ENCODE results near the gene TRIM29.
A peak's percentile ranks its signal among the peaks of the same experiment; 100 is the strongest.

Gene TRIM29

GRCh38 chr11:120168108-120168959, 30.4 kb upstream of the TRIM29 start:
- peak overlapping the region; percentile 83 for H3K9ac ChIP-seq (ENCODE audit: low read depth, low read length, poor library complexity)
- H3K36me3 ChIP-seq (replicated peaks in 1 of 2; ENCODE audit: control insufficient read depth in 2 of 2, insufficient read depth in 2 of 2, low read length in 2 of 2) = no peaks in the 10 kb centered on the region
- no peaks in the 10 kb centered on the region for H3K79me1 ChIP-seq (ENCODE audit: low read depth, low read length)
- H3K4me2 ChIP-seq (ENCODE audit: insufficient read depth, low read length, poor library complexity, severe bottlenecking) = peak overlapping the region; percentile 92
- no peak for DNase-seq (ENCODE audit: low spot score)
- peaks cover 5 to 7% of the 10 kb centered on the region in 2 donors for H3K4me1 ChIP-seq (ENCODE audit: control insufficient read depth in 2 of 2, insufficient read depth in 1 of 2, low read depth in 1 of 2, low read length in 2 of 2)
- H3K23ac ChIP-seq (ENCODE audit: low read depth, low read length, poor library complexity) = peak overlapping the region; percentile 25
- H4K8ac ChIP-seq (ENCODE audit: low read depth, low read length) = no peak overlapping the region
- peaks cover 0 to 56% (median 45%) of the 10 kb centered on the region in 3 experiments for H3K27me3 ChIP-seq (ENCODE audit: control insufficient read depth in 3 of 3, insufficient read depth in 3 of 3, low read depth in 1 of 3, low read length in 3 of 3)
- peak overlapping the region; percentile 95 for H2AFZ ChIP-seq (ENCODE audit: low read length)
- H2BK15ac ChIP-seq (ENCODE audit: low read length) = no peak overlapping the region
- peak overlapping the region; percentile 96 for H3K18ac ChIP-seq (ENCODE audit: low read length)
- H3K27ac ChIP-seq (replicated peaks; ENCODE audit: low read length) = no peak overlapping the region
- WGBS, 2 donors (ENCODE audit: extremely low coverage in 2 of 2, insufficient read length in 2 of 2, insufficient replicate concordance in 1 of 2) = no CpG with 5 or more reads among the region's 35 CpGs
- no peak overlapping the region for H2BK12ac ChIP-seq (ENCODE audit: low read length)
- no peak overlapping the region for H3K4ac ChIP-seq (ENCODE audit: low read length)
- peak overlapping the region; percentile 43 for H2BK120ac ChIP-seq (ENCODE audit: low read depth, low read length)
- H3K9me3 ChIP-seq (replicated peaks in 1 of 2; ENCODE audit: control insufficient read depth in 2 of 2, insufficient read depth in 1 of 2, low read depth in 1 of 2, low read length in 2 of 2) = peaks cover 0 to 2% of the 10 kb centered on the region in 2 donors
- H4K91ac ChIP-seq (ENCODE audit: low read depth, low read length, poor library complexity) = no peak overlapping the region
- H2BK5ac ChIP-seq (ENCODE audit: low read length) = no peak overlapping the region
- peak overlapping the region; percentile 40 to 74 for H3K4me3 ChIP-seq (ENCODE audit: low read length in 2 of 2)
- no peak overlapping the region for H3K14ac ChIP-seq (ENCODE audit: low read length)
- H2AK5ac ChIP-seq (ENCODE audit: low read depth, low read length) = peak overlapping the region; percentile 29

DNA sequence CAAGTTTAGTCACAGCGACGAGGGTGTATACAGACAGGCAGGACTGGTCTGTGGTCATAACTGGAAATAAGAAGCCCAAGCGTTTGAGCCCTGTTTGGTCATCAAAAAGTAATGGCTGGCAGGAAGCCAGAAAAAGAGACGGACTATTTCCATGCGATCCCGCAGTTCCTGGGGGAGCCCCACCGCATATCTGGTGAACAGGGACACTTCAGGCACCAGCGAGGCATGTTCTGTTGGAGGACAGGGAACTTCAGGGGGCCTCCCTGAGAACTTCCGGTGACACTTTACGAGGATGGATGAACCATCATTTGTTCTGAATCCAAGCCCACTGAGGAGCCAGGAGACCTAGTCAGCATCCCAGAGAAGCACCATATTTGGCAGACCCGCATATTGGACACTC, 29.7 kb upstream of the TRIM29 start:
- H2BK15ac ChIP-seq (ENCODE audit: low read length) = no peak overlapping the region
- H3K4me3 ChIP-seq (ENCODE audit: low read length in 2 of 2) = no peak overlapping the region
- no peak overlapping the region for H3K18ac ChIP-seq (ENCODE audit: low read length)
- H2AK5ac ChIP-seq (ENCODE audit: low read depth, low read length) = no peak overlapping the region
- WGBS, 2 donors (ENCODE audit: extremely low coverage in 2 of 2, insufficient read length in 2 of 2, insufficient replicate concordance in 1 of 2) = no CpG with 5 or more reads among the region's 11 CpGs
- H4K8ac ChIP-seq (ENCODE audit: low read depth, low read length) = no peak overlapping the region
- no peak overlapping the region for H3K9ac ChIP-seq (ENCODE audit: low read depth, low read length, poor library complexity)
- DNase-seq (ENCODE audit: low spot score) = no peak
- H2BK12ac ChIP-seq (ENCODE audit: low read length) = no peak overlapping the region
- H3K23ac ChIP-seq (ENCODE audit: low read depth, low read length, poor library complexity) = no peak overlapping the region
- no peak overlapping the region for H4K91ac ChIP-seq (ENCODE audit: low read depth, low read length, poor library complexity)
- no peaks in the 10 kb centered on the region for H3K79me1 ChIP-seq (ENCODE audit: low read depth, low read length)
- H3K27ac ChIP-seq (replicated peaks; ENCODE audit: low read length) = no peak overlapping the region
- H2BK120ac ChIP-seq (ENCODE audit: low read depth, low read length) = no peak overlapping the region
- no peaks in the 10 kb centered on the region for H3K36me3 ChIP-seq (replicated peaks in 1 of 2; ENCODE audit: control insufficient read depth in 2 of 2, insufficient read depth in 2 of 2, low read length in 2 of 2)
- H3K4me2 ChIP-seq (ENCODE audit: insufficient read depth, low read length, poor library complexity, severe bottlenecking) = no peak overlapping the region
- H3K27me3 ChIP-seq (ENCODE audit: control insufficient read depth in 3 of 3, insufficient read depth in 3 of 3, low read depth in 1 of 3, low read length in 3 of 3) = peaks cover 0 to 56% (median 45%) of the 10 kb centered on the region in 3 experiments
- no peak overlapping the region for H2BK5ac ChIP-seq (ENCODE audit: low read length)
- H2AFZ ChIP-seq (ENCODE audit: low read length) = no peak overlapping the region
- H3K4ac ChIP-seq (ENCODE audit: low read length) = no peak overlapping the region
- H3K9me3 ChIP-seq (replicated peaks in 1 of 2; ENCODE audit: control insufficient read depth in 2 of 2, insufficient read depth in 1 of 2, low read depth in 1 of 2, low read length in 2 of 2) = peaks cover 0 to 2% of the 10 kb centered on the region in 2 donors
- peaks cover 3 to 7% of the 10 kb centered on the region in 2 donors for H3K4me1 ChIP-seq (ENCODE audit: control insufficient read depth in 2 of 2, insufficient read depth in 1 of 2, low read depth in 1 of 2, low read length in 2 of 2)
- no peak overlapping the region for H3K14ac ChIP-seq (ENCODE audit: low read length)

DNA sequence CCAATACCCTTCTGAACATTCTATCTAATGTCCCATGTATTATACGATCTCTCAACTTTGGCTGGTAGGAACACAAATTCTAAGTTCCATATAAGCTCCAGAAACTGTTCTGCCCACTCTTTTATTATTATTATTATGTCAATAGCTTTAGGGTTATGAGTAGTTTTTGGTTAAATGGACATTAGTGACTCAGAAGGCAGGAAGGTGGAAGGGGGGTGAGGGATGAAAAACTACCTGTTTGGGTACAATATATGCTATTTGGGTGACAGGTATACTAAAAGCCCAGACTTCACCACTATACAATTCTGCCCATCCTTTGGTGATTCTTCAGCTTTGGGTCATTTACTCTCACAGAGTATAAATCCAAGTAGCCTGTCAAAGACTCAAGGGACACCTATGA, 22.5 kb upstream of the TRIM29 start:
- no peak overlapping the region for H2AK5ac ChIP-seq (ENCODE audit: low read depth, low read length)

DNA sequence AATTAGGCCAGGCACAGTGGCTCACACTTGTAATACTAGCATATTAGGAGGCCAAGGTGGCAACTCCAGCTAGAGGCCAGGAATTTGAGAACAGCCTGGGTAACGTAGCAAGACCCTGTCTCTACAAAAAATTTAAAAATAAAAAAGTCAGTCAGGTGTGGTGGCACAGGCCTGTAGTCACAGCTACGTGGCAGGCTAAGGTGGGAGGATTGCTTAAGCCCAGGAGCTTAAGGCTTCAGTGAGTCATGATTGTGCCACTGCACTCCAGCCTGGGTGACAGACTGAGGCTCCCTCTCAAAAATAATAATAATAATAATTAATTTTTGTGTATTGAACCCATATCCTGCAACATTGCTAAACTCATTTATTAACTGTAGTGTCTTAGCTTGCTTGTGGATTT, 15.3 kb upstream of the TRIM29 start:
- H2AFZ ChIP-seq (ENCODE audit: low read length) = no peak overlapping the region

More for the DNA sequence above, 22.5 kb upstream of the TRIM29 start:
- Histone ChIP-seq H2BK120ac (ENCODE audit: low read depth, low read length) (no peak overlapping the region), H2BK15ac (ENCODE audit: low read length) (no peak overlapping the region), H3K18ac (ENCODE audit: low read length) (no peak overlapping the region), H3K14ac (ENCODE audit: low read length) (no peak overlapping the region), H3K23ac (ENCODE audit: low read depth, low read length, poor library complexity) (no peak overlapping the region), H3K9me3 (replicated peaks in 1 of 2; ENCODE audit: control insufficient read depth in 2 of 2, insufficient read depth in 1 of 2, low read depth in 1 of 2, low read length in 2 of 2) (peaks cover 0 to 4% of the 10 kb centered on the region in 2 donors), H3K27ac (replicated peaks; ENCODE audit: low read length) (no peak overlapping the region), H2BK12ac (ENCODE audit: low read length) (no peak overlapping the region), H2AFZ (ENCODE audit: low read length) (no peak overlapping the region), H4K8ac (ENCODE audit: low read depth, low read length) (no peak overlapping the region), H4K91ac (ENCODE audit: low read depth, low read length, poor library complexity) (no peak overlapping the region), H3K36me3 (replicated peaks in 1 of 2; ENCODE audit: control insufficient read depth in 2 of 2, insufficient read depth in 2 of 2, low read length in 2 of 2) (no peaks in the 10 kb centered on the region), H3K79me1 (ENCODE audit: low read depth, low read length) (no peaks in the 10 kb centered on the region), H3K4ac (ENCODE audit: low read length) (no peak overlapping the region), H2BK5ac (ENCODE audit: low read length) (no peak overlapping the region), H3K4me2 (ENCODE audit: insufficient read depth, low read length, poor library complexity, severe bottlenecking) (no peak overlapping the region), H3K27me3 (ENCODE audit: control insufficient read depth in 3 of 3, insufficient read depth in 3 of 3, low read depth in 1 of 3, low read length in 3 of 3) (no peaks in the 10 kb centered on the region), H3K4me3 (ENCODE audit: low read length in 2 of 2) (no peak overlapping the region), H3K4me1 (ENCODE audit: control insufficient read depth in 2 of 2, insufficient read depth in 1 of 2, low read depth in 1 of 2, low read length in 2 of 2) (no peaks in the 10 kb centered on the region), H3K9ac (ENCODE audit: low read depth, low read length, poor library complexity) (no peak overlapping the region)
- WGBS, 2 donors (ENCODE audit: extremely low coverage in 2 of 2, insufficient read length in 2 of 2, insufficient replicate concordance in 1 of 2) = no CpG with 5 or more reads among the region's 1 CpG
- no peak for DNase-seq (ENCODE audit: low spot score)

More for the DNA sequence above, 15.3 kb upstream of the TRIM29 start:
- Histone ChIP-seq H3K4ac (ENCODE audit: low read length) (no peak overlapping the region), H2BK12ac (ENCODE audit: low read length) (no peak overlapping the region), H3K4me1 (ENCODE audit: control insufficient read depth in 2 of 2, insufficient read depth in 1 of 2, low read depth in 1 of 2, low read length in 2 of 2) (no peaks in the 10 kb centered on the region), H3K36me3 (replicated peaks in 1 of 2; ENCODE audit: control insufficient read depth in 2 of 2, insufficient read depth in 2 of 2, low read length in 2 of 2) (no peaks in the 10 kb centered on the region), H3K23ac (ENCODE audit: low read depth, low read length, poor library complexity) (no peak overlapping the region), H4K8ac (ENCODE audit: low read depth, low read length) (no peak overlapping the region), H2BK5ac (ENCODE audit: low read length) (no peak overlapping the region), H2BK15ac (ENCODE audit: low read length) (no peak overlapping the region), H2AK5ac (ENCODE audit: low read depth, low read length) (no peak overlapping the region), H3K9me3 (replicated peaks in 1 of 2; ENCODE audit: control insufficient read depth in 2 of 2, insufficient read depth in 1 of 2, low read depth in 1 of 2, low read length in 2 of 2) (no peaks in the 10 kb centered on the region), H4K91ac (ENCODE audit: low read depth, low read length, poor library complexity) (no peak overlapping the region), H3K9ac (ENCODE audit: low read depth, low read length, poor library complexity) (no peak overlapping the region), H3K14ac (ENCODE audit: low read length) (no peak overlapping the region), H3K79me1 (ENCODE audit: low read depth, low read length) (no peaks in the 10 kb centered on the region), H3K27me3 (ENCODE audit: control insufficient read depth in 3 of 3, insufficient read depth in 3 of 3, low read depth in 1 of 3, low read length in 3 of 3) (peaks cover 0 to 2% (median 0%) of the 10 kb centered on the region in 3 experiments), H3K4me3 (ENCODE audit: low read length in 2 of 2) (no peak overlapping the region), H2BK120ac (ENCODE audit: low read depth, low read length) (no peak overlapping the region), H3K27ac (replicated peaks; ENCODE audit: low read length) (no peak overlapping the region), H3K18ac (ENCODE audit: low read length) (no peak overlapping the region), H3K4me2 (ENCODE audit: insufficient read depth, low read length, poor library complexity, severe bottlenecking) (no peak overlapping the region)
- WGBS, 2 donors (ENCODE audit: extremely low coverage in 2 of 2, insufficient read length in 2 of 2, insufficient replicate concordance in 1 of 2) = no CpG with 5 or more reads among the region's 2 CpGs
- DNase-seq (ENCODE audit: low spot score) = no peak

All from neuronal stem cell (in vitro differentiated cells).